ENCODE measurements around the gene SKA3.
"Not testable (repeated sequence)": the region's sequence is repeated elsewhere in the genome, so short reads cannot be mapped to it uniquely, and the experiment has no call there.

Gene SKA3

GRCh38 chr13:21197606-21198225 lies 21.4 kb upstream of the SKA3 start:
- H3K4me1 Mint-ChIP-seq; H3K27me3 Mint-ChIP-seq; H3K4me3 Mint-ChIP-seq; H3K36me3 Mint-ChIP-seq; ATAC-seq (replicated peaks); H3K27ac Mint-ChIP-seq; DNase-seq: not testable (repeated sequence)
- peaks cover 12 to 17% of the 10 kb centered on the region in 2 donors for H3K9me3 Mint-ChIP-seq

GRCh38 chr13:21194756-21195155 lies 18.4 kb upstream of the SKA3 start:
- DNase-seq; H3K4me1 Mint-ChIP-seq; H3K9me3 Mint-ChIP-seq; H3K36me3 Mint-ChIP-seq; H3K27me3 Mint-ChIP-seq; H3K27ac Mint-ChIP-seq; ATAC-seq (replicated peaks); H3K4me3 Mint-ChIP-seq: not testable (repeated sequence)

- not testable (repeated sequence) for H3K4me1 Mint-ChIP-seq; H3K27me3 Mint-ChIP-seq; H3K27ac Mint-ChIP-seq; H3K36me3 Mint-ChIP-seq; H3K9me3 Mint-ChIP-seq; DNase-seq; H3K4me3 Mint-ChIP-seq; ATAC-seq (replicated peaks)
These were observed 10.1 kb upstream of the SKA3 start for GRCh38 chr13:21186410-21186809.

- no peak overlapping the region for H3K4me3 Mint-ChIP-seq
- no peaks in the 10 kb centered on the region for H3K27me3 Mint-ChIP-seq
- H3K27ac Mint-ChIP-seq, result no peak overlapping the region
- no peaks in the 10 kb centered on the region for H3K9me3 Mint-ChIP-seq
- DNase-seq, result no peak
- H3K36me3 Mint-ChIP-seq, result peaks cover 5 to 7% of the 10 kb centered on the region in 2 donors
- no peak for ATAC-seq (replicated peaks)
- H3K4me1 Mint-ChIP-seq, result peaks cover 2 to 15% of the 10 kb centered on the region in 2 donors
These were observed 5.3 kb upstream of the SKA3 start for GRCh38 chr13:21181671-21182070.

GRCh38 chr13:21176982-21177284 lies 581 bp upstream of the SKA3 start:
- Mint-ChIP-seq H3K4me1 (peaks cover 4 to 19% of the 10 kb centered on the region in 2 donors), H3K27me3 (no peaks in the 10 kb centered on the region), H3K27ac (peak overlapping the region; percentile 99), H3K9me3 (no peaks in the 10 kb centered on the region), H3K4me3 (peak overlapping the region; percentile 99 to 100), H3K36me3 (peaks cover 3 to 7% of the 10 kb centered on the region in 2 donors)
- no peak for DNase-seq
- ATAC-seq (replicated peaks), result peak; percentile 48 to 54

- Mint-ChIP-seq H3K4me3 (peak overlapping the region; percentile 99 to 100), H3K27ac (peak overlapping the region; percentile 99), H3K27me3 (no peaks in the 10 kb centered on the region), H3K36me3 (peaks cover 3 to 7% of the 10 kb centered on the region in 2 donors), H3K4me1 (peaks cover 4 to 19% of the 10 kb centered on the region in 2 donors), H3K9me3 (no peaks in the 10 kb centered on the region)
- no peak for DNase-seq
- ATAC-seq (replicated peaks), result no peak
These were observed 617 bp downstream of the SKA3 start for GRCh38 chr13:21175656-21176214.

- H3K4me3 Mint-ChIP-seq, result not testable (repeated sequence)
These were observed 2.6 kb downstream of the SKA3 start for GRCh38 chr13:21173767-21174166.

GRCh38 chr13:21171420-21171819 lies 4.9 kb downstream of the SKA3 start:
- ATAC-seq (replicated peaks) (no peak), DNase-seq (no peak)
- no peaks in the 10 kb centered on the region for H3K36me3 Mint-ChIP-seq
- H3K27ac Mint-ChIP-seq, result no peak overlapping the region
- H3K27me3 Mint-ChIP-seq, result no peaks in the 10 kb centered on the region
- H3K9me3 Mint-ChIP-seq, result no peaks in the 10 kb centered on the region
- peaks cover 2 to 4% of the 10 kb centered on the region in 2 donors for H3K4me1 Mint-ChIP-seq
- no peak overlapping the region for H3K4me3 Mint-ChIP-seq

More at GRCh38 chr13:21173767-21174166, 2.6 kb downstream of the SKA3 start:
- not testable (repeated sequence) for DNase-seq; H3K36me3 Mint-ChIP-seq; ATAC-seq (replicated peaks); H3K27ac Mint-ChIP-seq; H3K27me3 Mint-ChIP-seq; H3K9me3 Mint-ChIP-seq
- H3K4me1 Mint-ChIP-seq, result peaks cover 4 to 19% of the 10 kb centered on the region in 2 donors

- H3K9me3 Mint-ChIP-seq; H3K36me3 Mint-ChIP-seq; H3K4me3 Mint-ChIP-seq; DNase-seq; H3K27me3 Mint-ChIP-seq; H3K27ac Mint-ChIP-seq; ATAC-seq (replicated peaks); H3K4me1 Mint-ChIP-seq: not testable (repeated sequence)
These were observed 10.7 kb downstream of the SKA3 start for GRCh38 chr13:21165606-21166005.

- no peak for DNase-seq
- Mint-ChIP-seq H3K27me3 (no peaks in the 10 kb centered on the region), H3K27ac (no peak overlapping the region), H3K36me3 (no peaks in the 10 kb centered on the region), H3K9me3 (no peaks in the 10 kb centered on the region), H3K4me3 (no peak overlapping the region), H3K4me1 (peaks cover 1 to 4% of the 10 kb centered on the region in 2 donors)
- no peak for ATAC-seq (replicated peaks)
These were observed 11.7 kb downstream of the SKA3 start for GRCh38 chr13:21164631-21165030.

GRCh38 chr13:21152251-21152899 lies 24.0 kb downstream of the SKA3 start:
- Mint-ChIP-seq H3K4me3 (no peak overlapping the region), H3K9me3 (no peaks in the 10 kb centered on the region), H3K36me3 (peaks cover 6 to 7% of the 10 kb centered on the region in 2 donors), H3K27ac (no peak overlapping the region), H3K27me3 (no peaks in the 10 kb centered on the region), H3K4me1 (peaks cover 7 to 11% of the 10 kb centered on the region in 2 donors)
- DNase-seq, result no peak
- ATAC-seq (replicated peaks), result no peak

GRCh38 chr13:21150013-21150412 lies 26.3 kb downstream of the SKA3 start:
- Mint-ChIP-seq H3K4me3 (no peak overlapping the region), H3K27ac (no peak overlapping the region), H3K36me3 (peaks cover 7 to 13% of the 10 kb centered on the region in 2 donors), H3K4me1 (peaks cover 7 to 12% of the 10 kb centered on the region in 2 donors), H3K27me3 (no peaks in the 10 kb centered on the region), H3K9me3 (no peaks in the 10 kb centered on the region)
- no peak for ATAC-seq (replicated peaks)
- DNase-seq, result no peak

GRCh38 chr13:21149568-21149967 lies 26.8 kb downstream of the SKA3 start:
- peaks cover 7 to 12% of the 10 kb centered on the region in 2 donors for H3K4me1 Mint-ChIP-seq

GRCh38 chr13:21148557-21149258 lies 27.6 kb downstream of the SKA3 start:
- Mint-ChIP-seq H3K27me3 (no peaks in the 10 kb centered on the region), H3K4me3 (no peak overlapping the region)

More at GRCh38 chr13:21149568-21149967, 26.8 kb downstream of the SKA3 start:
- Mint-ChIP-seq H3K27ac (no peak overlapping the region), H3K36me3 (peaks cover 7 to 17% of the 10 kb centered on the region in 2 donors), H3K9me3 (no peaks in the 10 kb centered on the region), H3K4me3 (no peak overlapping the region), H3K27me3 (no peaks in the 10 kb centered on the region)
- DNase-seq (no peak), ATAC-seq (replicated peaks) (peak; percentile 44 to 45)

More at GRCh38 chr13:21148557-21149258, 27.6 kb downstream of the SKA3 start:
- no peak for ATAC-seq (replicated peaks)
- no peak for DNase-seq
- H3K36me3 Mint-ChIP-seq, result peaks cover 9 to 22% of the 10 kb centered on the region in 2 donors
- peaks cover 11 to 15% of the 10 kb centered on the region in 2 donors for H3K4me1 Mint-ChIP-seq
- no peaks in the 10 kb centered on the region for H3K9me3 Mint-ChIP-seq
- H3K27ac Mint-ChIP-seq, result no peak overlapping the region

Data from stimulated activated naive B cell treated with anti-CD40 and anti-IgM and Interleukin-4, amounts not matched to agents 10 μg/mL and 1 μg/mL and 100 μg/mL, for 72 hours (primary cell).